NCI-H774 (cell line): Measurements from ENCODE around the gene ZNF219.

Experiments used
- DNase-seq: peaks from one replicate; lab custom pipeline; 2025; lab: John Stamatoyannopoulos, UW

ZNF219 gene

DNA sequence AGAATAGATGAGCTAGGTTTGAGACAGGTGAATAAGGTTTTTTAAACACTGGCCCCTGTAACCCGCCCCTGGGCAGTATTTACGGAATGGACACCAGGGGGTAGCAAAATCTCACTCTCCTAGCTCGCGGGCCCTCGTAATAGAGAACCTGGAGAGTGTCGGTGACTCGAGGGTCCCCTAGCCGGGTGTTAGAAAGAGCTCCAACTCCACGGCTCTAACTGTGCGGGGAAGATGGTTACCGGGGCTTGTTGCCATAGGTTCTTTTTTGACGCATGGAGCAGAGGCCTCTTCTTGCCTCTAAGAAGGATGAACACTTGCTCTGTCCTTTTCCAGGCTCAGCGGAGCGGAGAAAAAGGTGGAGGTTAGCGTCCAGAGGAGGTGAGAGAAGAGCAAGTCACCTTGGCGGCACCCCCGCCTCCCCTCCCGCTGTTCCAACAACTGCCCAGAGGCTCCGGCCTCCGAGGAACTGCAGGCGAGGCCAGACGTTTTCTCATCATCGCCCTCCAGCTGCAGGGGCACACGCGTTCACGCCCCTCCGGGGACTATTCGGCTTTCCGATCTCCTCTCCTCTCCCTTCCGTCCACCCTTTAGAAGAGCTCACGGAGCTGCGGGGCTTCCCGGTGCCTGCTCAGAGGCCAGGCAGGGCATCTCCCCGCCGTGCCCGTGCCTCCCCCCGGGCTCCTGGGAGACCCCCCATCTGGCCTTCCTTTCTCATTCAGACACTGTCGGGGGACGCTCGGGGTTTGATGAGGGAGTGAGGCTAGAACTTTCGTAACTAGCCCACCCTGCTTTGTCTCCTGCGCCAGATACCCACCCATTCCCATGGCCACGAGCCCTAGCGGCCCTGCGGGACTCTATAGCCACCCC, 29.7 kb downstream of the ZNF219 start:
- peak; percentile 55 for DNase-seq

- DNase-seq, result no peak
These were observed 31.5 kb downstream of the ZNF219 start for GRCh38 chr14:21066882-21067502.

DNA sequence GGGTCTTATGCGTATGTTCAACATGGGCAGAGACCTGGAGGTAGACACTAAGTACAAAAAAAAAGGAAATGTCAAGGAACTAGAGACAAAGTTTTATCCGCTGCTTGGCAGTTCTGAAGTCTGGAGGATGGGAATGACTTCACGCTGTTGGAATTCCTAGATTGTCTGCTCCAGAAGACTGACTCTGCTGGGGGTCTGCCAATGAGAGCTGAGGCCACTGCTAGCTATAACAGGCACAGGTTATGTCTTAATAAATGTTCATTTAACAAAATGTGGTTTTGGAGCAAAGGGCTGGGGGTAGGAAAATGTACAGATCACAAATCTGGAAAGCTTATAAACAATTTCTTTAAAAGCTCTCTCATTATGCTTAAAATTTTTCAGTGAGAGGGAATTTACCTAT, 35.0 kb downstream of the ZNF219 start:
- no peak for DNase-seq

- DNase-seq, result no peak
These were observed 37.1 kb downstream of the ZNF219 start for GRCh38 chr14:21061347-21061668.

- DNase-seq, result no peak
These were observed 37.7 kb downstream of the ZNF219 start for GRCh38 chr14:21060614-21061346.

DNA sequence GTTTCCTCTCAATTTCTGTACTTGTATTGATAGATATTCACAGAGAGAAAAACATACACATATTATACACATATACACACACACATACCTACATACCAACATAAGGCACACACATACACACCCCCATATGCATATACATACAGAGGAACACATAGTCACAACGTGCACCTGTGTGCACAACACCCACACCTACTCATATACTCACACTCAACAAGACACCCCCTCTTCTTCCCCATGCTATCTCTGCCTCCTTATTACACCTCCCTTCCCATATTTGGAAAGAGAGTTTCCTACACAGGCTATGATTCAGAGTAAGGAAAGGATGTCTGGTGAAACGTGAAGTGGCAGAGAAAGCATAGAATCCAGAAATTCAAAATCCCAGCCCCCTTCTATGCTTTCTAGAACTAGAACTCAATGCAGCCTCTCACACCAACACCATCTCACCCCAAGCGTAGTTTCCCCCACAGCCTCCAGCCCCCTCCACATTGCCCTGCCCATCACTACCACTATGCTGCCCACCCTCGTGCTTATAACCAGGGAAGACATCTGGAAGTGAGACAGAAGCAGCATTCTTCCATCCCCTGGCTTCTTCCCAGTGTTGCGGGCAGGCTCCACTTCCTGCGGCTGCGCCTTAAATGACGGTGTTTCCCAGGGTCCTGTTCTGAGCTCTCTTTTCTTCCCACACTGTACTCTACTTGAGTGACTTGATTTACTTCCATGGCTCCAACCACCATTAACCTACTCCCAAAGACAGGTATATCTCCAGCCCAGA, 38.4 kb downstream of the ZNF219 start:
- no peak for DNase-seq

DNA sequence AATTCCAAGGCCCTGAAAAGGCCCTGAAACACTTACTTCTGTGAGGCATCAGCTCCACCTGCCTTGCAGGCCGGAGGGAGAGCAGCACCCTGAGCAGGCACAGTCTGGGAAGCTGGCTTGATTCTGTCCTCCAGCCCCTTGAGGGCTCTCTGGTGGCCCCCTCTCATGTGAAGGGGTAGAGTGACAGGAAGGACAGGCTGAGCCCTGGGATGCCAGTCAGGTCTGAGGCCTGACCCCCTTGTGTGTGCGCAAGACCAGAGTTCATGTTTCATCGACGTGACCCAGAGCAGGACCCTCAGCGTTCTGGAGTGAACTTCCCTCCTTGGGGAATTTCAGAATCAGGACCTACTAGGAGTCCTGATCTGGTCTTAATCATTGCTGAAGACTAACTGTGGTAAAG, 39.6 kb downstream of the ZNF219 start:
- no peak for DNase-seq

DNA sequence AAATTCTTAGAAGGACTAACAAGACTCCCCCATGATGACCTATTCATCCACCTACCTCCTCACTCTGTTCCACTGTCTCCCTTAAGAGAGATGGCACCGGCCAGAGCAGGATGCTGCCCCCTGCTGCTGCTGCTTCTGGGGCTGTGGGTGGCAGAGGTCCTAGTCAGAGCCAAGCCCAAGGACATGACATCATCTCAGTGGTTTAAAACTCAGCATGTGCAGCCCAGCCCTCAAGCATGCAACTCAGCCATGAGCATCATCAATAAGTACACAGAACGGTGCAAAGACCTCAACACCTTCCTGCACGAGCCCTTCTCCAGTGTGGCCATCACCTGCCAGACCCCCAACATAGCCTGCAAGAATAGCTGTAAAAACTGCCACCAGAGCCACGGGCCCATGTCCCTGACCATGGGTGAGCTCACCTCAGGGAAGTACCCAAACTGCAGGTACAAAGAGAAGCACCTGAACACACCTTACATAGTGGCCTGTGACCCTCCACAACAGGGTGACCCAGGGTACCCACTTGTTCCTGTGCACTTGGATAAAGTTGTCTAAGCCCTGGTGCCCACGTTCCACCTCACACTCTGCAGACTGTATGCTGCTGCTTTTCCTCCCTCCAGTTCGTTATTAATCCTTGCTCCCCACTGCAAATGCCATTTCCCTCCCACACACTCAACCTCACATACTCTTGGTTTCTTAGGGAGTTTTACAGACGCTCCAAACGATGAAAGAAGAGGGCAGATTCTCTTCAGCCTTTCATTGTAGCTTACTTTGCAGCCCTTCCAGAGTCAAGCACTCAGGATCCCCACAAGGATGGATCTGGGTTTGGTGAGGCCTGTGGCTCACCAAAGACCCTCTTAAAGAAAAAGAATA, 40.4 kb downstream of the ZNF219 start, which contains the start of gene RNASE8:
TSS of gene RNASE8 (plus strand) at position 20 of the 873 bp plus-strand sequence. CDS start at position 91, 71 bp downstream.
- DNase-seq, result no peak

GRCh38 chr14:21056520-21057163, 41.8 kb downstream of the ZNF219 start:
- no peak for DNase-seq

GRCh38 chr14:21055432-21056117, 42.9 kb downstream of the ZNF219 start:
- DNase-seq, result no peak

DNA sequence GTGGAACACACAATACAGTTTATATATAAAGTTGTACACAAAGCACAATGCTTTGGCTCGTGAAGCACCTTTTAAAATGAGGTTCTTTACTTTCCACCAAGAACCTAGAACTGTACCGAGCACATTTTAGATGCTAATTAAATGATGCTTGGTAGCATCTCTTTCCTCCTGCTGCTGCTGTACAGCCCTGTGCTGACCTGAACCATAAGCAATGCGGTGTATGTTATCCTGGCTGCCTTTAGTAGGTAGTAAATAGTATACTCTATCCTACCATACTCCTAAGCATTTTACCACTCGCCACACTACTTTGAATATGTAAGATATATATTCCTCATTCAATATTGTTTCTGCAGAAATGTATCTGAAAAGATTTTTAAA, 43.7 kb downstream of the ZNF219 start:
- no peak for DNase-seq

DNA sequence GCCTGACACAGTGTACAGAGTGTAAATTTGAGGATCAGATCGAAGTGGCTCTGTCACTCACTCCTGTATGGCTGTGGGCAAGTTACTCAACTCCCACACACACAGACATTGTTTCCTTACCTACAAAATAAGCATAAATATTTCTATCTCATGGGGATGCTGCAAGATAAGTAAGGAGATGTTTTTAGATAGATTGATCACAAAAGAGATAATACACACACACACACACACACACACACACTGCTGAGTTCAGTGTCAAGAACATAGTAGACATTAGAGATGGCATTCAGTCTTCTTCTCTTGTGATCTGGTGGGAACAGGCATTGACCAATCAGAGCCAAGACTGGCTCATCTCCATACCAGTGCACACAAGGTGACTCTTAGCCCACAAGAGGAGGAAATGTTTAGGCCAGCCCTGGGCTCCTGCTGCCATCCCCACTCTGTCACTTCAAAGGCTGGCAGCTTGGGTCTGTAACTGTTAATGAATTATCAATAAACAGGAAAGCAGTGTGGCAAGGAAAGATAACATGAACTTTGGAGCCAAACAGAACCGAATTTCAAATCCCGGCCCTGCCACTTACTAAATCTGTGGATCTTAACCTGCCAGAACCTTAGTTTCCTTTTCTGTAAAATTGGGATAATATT, 44.2 kb downstream of the ZNF219 start:
- DNase-seq, result no peak

DNA sequence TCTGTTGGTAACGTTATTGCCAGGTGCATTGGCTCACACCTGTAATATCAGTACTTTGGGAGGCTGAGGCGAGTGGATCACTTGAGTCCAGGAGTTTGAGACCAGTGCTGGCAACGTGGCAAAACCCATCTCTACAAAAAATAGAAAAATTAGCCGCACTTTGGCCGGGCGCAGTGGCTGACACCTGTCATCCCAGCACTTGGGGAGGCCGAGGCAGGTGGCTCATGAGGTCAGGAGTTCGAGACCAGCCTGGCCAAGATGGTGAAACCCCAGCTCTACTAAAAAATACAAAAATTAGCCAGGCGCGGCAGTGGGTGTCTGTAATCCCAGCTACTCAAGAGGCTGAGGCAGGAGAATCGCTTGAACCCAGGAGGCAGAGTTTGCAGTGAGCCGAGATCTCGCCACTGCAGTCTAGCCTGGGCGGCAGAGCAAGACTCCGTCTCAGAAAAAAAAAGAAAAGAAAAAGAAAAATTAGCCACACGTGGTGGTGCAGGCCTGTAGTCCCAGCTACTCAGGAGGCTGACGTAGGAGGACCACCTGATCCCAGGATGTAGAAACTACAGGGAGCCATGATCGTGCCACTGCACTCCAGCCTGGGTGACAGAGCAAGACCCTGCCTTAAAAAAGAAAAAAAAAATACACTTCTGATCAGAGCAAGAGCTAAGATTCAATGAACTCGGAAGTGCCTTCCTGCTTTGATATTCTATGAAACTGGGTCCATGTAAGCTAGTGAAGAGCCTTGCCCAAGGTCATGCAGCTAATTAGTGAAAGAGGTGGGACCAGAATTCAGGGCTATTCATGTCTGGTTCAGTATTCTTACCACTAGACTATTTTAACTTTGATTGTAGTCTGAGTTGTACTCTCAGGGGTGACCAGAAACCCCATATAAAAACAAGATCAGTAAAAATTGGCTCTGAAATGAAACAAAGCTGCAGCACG, 45.0 kb downstream of the ZNF219 start:
- DNase-seq, result no peak

- no peak for DNase-seq
These were observed 47.9 kb downstream of the ZNF219 start for GRCh38 chr14:21050597-21050996.

DNA sequence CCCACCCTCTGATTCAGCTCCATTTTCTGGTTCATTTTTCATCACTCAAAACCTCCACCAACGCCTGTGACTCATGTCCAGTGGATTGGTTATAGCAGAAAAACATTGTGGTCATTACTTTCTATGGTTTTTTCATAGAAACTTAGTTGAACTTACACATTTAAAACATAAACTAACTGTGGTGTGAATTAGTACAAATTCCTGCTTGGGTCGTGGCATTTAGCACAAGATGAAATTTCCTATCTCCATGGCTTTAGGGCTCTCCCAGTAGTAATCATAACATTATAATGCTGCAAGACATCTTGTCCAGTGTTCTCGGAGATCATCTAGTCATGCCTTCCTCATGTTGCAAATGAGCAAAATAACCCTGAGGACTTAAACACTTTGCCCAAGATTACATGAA, 49.2 kb downstream of the ZNF219 start:
- DNase-seq, result no peak

GRCh38 chr14:21048638-21049037, 49.8 kb downstream of the ZNF219 start:
- DNase-seq, result no peak

DNA sequence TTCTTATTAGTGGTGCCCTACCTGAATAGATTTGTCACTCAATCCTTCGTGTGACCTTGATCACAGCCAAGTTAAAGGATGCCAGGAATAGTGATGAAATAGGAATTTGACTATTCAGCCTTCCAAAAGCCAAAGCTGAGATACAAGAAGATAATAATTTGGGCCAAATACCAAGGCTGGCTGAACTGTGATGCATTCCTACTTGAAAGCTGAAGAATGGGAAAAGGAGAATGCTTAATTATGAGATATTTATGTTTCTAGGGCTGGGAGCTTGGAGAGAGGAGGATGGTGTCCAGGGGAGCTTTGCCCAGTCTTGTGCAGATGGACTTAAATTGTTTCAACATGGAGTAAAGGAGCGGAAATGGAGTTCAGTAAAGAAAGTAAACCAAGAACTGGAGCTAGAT, 51.1 kb downstream of the ZNF219 start:
- no peak for DNase-seq

DNA sequence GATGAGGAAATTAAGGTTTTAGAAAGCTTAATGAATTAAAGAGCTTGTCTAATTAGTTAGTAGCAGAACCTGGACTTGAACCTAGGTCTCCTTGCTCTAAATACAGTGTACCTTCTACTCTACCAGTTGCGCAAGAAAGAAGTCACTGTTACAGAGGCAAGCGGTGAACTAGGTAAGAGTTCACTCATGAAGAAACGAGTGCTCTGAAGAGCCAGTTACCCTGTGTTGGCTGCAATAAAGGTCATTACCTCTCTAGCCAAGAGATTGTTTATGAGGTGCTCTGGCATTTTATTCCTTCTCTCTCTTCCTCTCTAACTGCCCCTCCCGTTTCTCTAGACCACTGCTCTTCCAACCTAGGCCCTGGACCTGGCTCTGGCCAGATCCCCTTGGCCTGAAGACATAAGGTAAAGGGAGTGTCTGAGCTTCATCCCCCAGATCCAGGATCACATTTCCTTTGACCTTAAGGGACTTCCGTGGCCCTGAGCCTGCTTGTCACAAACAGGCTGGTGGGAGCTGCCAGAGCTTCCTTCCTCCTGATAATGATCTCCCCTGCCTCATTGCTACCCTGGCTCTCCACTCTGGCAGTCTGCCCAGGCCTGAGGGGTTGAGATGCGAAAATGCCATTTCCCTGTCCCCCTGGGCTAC, 54.4 kb downstream of the ZNF219 start:
- no peak for DNase-seq
